GM20000 (cell line): ENCODE results near the gene BCAR1.
A peak's percentile ranks its signal among the peaks of the same experiment; 100 is the strongest.
"Not testable (repeated sequence)": the region's sequence is repeated elsewhere in the genome, so short reads cannot be mapped to it uniquely, and the experiment has no call there.

Source experiments
- DNase-seq: peaks from one replicate; pipeline ENCODE4 v3.0.0; 2012; ENCODE audit warnings: low spot score
- TF ChIP-seq, protein P1 (sequence below): IDR thresholded peaks from 2 replicates; pipeline ENCODE4 v1.5.1; 2012; ENCODE audit warnings: mild to moderate bottlenecking, control low read depth; ENCODE audit errors: extremely low read depth, missing control alignments

Gene BCAR1

DNA sequence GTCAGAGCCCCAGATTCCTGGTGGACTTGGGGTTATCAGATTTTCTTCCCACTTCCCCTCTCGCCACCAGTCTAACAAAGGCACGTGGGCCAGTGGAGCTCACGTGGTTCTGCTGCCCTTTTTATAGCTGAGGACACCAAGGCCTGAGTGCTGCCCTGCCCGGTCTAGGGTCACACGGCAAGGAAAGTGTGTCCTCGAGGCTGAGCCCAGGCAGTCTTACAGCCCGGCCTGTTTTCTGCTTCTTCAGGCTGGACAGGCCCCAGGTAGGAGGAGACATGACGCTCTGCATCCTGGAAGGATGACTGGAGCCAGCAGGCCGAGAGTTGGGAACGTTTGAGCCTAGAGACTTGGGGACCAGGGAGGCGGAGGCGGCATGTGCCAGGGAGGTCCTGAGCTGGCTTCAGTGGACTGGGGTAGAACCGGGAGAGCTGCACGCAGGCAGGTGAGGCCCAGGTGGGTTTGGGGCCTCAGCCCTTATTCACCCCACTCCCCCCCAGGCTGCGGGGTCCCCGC lies 29.1 kb downstream of the BCAR1 start:
- TF ChIP-seq, protein P1, sequence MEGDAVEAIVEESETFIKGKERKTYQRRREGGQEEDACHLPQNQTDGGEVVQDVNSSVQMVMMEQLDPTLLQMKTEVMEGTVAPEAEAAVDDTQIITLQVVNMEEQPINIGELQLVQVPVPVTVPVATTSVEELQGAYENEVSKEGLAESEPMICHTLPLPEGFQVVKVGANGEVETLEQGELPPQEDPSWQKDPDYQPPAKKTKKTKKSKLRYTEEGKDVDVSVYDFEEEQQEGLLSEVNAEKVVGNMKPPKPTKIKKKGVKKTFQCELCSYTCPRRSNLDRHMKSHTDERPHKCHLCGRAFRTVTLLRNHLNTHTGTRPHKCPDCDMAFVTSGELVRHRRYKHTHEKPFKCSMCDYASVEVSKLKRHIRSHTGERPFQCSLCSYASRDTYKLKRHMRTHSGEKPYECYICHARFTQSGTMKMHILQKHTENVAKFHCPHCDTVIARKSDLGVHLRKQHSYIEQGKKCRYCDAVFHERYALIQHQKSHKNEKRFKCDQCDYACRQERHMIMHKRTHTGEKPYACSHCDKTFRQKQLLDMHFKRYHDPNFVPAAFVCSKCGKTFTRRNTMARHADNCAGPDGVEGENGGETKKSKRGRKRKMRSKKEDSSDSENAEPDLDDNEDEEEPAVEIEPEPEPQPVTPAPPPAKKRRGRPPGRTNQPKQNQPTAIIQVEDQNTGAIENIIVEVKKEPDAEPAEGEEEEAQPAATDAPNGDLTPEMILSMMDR, result no peak
- DNase-seq, result no peak

DNA sequence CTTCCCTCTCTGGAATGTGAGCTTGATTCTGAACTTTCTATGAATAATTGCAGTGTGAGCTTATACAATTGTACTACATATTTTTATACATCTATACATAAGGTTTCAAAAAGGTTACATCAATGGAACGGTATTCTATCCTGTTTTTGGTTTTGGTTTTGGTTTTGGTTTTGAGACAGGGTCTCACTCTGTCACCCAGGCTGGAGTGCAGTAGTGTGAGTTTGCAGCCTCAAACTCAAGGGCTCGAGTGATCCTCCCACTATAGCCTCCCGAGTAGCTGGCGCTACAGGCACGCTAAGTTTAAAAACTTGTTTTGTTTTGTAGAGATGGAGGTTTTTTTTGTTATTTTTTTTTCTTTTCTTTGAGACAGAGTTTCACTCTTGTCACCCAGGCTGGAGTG lies 31.6 kb downstream of the BCAR1 start:
- TF ChIP-seq, protein P1, result no peak
- peak; percentile 45 for DNase-seq

DNA sequence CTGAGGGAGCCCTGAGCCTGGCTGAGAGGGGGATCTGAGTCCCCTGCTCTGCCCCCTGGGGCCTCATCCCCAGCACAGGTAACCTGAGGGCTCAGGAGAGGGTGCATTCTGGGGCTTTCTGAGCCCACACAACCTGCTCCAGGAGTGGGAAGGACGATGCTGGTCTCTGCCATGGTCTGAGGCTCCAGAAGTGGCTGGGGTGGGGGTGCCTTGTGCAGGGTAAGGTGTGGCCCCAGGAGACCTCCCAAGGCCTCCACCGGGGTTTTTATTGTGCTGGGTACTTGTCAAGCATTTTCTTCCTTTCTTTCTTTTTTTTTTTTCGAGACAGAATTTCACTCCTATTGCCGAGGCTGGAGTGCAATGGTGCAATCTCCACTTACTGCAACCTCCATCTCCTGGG lies 32.3 kb downstream of the BCAR1 start:
- no peak for DNase-seq
- TF ChIP-seq, protein P1, result no peak

DNA sequence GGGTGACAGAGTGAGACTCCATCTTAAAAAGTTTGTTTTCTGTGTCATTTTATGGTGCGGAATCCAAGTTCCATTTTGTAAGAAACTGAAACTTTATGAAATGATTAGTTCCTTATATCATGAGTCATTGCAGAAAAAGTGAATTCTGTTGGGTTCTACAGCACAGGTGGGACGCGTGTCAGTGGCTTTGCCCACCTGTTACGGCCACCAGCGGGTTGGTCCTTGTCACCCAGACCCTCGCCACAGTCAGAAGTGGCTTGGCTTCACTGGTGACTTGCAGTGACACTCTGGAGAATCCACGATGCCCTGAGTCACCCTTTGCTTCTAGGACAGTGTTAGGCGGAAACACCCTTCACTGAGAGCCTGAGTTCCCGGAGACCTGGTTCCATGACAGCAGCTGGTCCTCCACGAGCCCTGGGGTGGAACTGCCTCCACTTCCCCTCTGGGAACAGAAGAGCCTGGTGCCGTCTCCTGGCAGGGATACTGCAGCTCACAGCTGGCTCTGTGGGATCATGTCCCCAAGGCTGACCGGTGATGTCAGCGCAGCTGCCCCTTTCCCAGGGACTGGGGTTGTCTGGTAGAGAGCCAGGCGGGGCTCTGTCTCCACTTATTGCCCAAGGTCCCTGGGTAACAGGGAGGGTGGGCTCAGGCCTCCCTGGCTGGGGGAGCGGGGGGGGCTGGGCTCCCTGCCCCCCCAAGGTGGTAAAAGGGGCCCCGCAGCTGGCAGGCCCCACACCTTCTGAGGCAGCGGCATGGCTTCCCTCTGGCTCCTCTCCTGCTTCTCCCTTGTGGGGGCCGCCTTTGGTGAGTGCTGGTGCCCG lies 33.0 kb downstream of the BCAR1 start, which contains the start of gene CTRB1:
TSS of gene CTRB1 (plus strand) at position 733 of the 821 bp plus-strand sequence. CDS start at position 753, 20 bp downstream.
- TF ChIP-seq, protein P1, result no peak
- peak; percentile 65 for DNase-seq

DNA sequence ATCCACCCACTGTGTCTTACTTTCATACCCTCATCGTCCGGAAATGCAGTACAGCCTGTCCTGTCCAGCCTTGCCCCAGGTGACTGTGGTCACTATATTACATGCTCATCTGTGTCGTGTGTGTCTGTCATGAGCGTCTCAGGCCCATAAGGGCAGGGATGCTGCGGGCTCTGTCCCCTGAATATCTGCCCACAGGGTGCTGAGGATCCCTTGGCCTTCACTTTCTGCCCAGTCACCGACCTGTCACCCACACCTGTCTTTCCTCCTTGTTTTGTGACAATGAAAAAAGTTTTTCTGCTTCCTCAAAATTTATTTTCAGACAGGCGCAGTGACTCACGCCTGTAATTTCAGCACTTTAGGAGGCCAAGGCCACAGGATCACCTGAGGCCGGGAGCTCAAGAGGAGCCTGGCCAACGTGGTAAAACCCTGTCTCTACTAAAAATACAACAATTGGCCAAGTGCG lies 34.0 kb downstream of the BCAR1 start:
- DNase-seq, result no peak
- TF ChIP-seq, protein P1, result no peak

DNA sequence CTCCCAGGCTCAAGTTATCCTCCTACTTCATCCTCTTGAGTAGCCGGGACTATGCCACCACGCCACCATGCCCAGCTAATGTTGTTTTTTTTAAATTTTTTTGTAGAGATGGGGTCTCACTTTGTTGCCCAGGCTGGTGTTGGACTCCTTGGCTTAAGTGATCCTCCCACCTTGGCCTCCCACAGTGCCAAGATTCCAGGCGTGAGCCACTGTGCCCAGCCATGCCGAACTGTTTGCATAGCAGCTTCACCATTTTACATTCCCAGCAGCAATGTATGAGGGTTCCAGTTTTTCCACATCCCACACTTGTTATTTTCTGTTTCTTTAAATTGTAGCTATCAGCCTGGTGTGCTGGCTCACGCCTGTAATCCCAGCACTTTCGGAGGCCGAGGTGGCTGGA lies 34.8 kb downstream of the BCAR1 start:
- DNase-seq, result no peak
- TF ChIP-seq, protein P1, result no peak

DNA sequence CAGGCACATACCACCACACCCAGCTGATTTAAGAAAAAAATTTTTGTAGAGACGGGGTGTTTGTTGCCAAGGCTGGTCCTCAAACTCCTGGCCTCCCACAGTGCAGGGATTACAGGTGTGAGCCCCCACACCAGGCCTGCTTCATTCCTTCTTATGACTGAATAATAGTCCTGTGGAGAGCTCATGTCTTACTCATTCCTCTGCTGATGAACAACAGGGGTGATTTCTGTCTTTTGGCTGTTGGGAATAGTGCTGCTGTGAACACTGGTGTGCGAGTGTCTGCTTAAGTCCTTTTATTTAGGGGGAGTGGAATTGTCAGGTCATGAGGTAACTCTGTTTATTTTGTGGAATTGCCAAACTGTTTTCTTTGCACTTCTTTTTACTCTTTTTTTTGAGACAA lies 35.3 kb downstream of the BCAR1 start:
- DNase-seq, result no peak
- TF ChIP-seq, protein P1, result no peak

DNA sequence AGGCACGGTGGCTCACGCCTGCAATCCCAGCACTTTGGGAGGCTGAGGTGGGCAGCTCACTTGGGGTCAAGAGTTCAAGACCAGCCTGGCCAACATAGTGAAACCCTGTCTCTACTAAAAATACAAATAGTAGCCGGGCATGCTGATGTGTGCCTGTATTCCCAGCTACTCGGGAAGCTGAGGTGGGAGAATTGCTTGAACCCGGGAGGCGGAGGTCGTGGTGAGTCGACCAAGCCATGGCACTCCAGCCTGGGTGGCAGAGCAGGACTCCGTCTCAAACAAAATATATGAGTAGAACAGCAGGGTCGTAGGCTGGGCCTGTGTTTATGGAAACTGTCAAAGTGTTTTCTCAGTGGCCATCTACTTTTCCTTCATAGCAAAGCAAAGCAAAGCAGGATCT lies 40.1 kb downstream of the BCAR1 start:
- not testable (repeated sequence) for DNase-seq
